Activated B cell treated with CpG ODN at 0.5 μM for 24 hours (primary cell): ENCODE data around the gene TMEM138. TPM values are rescaled to one million over a fixed set of nuclear protein-coding genes. Genes with fewer than 3 reads are reported as not detected.

Experiments
- ATAC-seq: fragments of 200-7000 bp; cut with Tn5 transposase; one replicate; pipeline ENCODE4 v1.10.0; 2021; ENCODE audit warnings: low read depth, mild to moderate bottlenecking, moderate library complexity
- CTCF ChIA-PET: fragments of 350-600 bp; sonication (Branson Sonifier 250); formaldehyde crosslinking; loops from one replicate; lab custom pipeline; 2021; ENCODE audit warnings: antibody characterized with exemption; lab: Charles Lee
- POLR2A ChIA-PET: fragments of 350-600 bp; sonication (Branson Sonifier 250); formaldehyde crosslinking; loops from one replicate; lab custom pipeline; 2021; ENCODE audit warnings: antibody characterized with exemption; lab: Charles Lee
- DNase-seq: peaks from one replicate; pipeline ENCODE4 v3.0.0; 2022
- H3K27ac Mint-ChIP-seq: one replicate; pipeline ENCODE4 v1.8.0; 2020; ENCODE audit warnings: mixed read lengths
- H3K27me3 Mint-ChIP-seq: one replicate; pipeline ENCODE4 v1.8.0; 2021; ENCODE audit warnings: mixed read lengths
- H3K36me3 Mint-ChIP-seq: one replicate; pipeline ENCODE4 v1.8.0; 2021; ENCODE audit warnings: low read depth, mixed read lengths
- H3K4me1 Mint-ChIP-seq: one replicate; pipeline ENCODE4 v1.8.0; 2021; ENCODE audit warnings: mixed read lengths
- H3K4me3 Mint-ChIP-seq: one replicate; pipeline ENCODE4 v1.8.0; 2020; ENCODE audit warnings: mild to moderate bottlenecking, mixed read lengths
- H3K9me3 Mint-ChIP-seq: one replicate; pipeline ENCODE4 v1.8.0; 2020; ENCODE audit warnings: mixed read lengths
- CTCF ChIP-seq: fragments of 200-600 bp; IDR thresholded peaks from one replicate; pipeline ENCODE4 v1.8.0; 2022; ENCODE audit warnings: antibody characterized with exemption, mild to moderate bottlenecking
- intact Hi-C: fragments of 100-400 bp; cut with micrococcal nuclease; formaldehyde crosslinking; loops from one replicate; pipeline ENCODE4 v1.15.1; 2024
- total RNA-seq: library from RNA; stranded (reverse); gene quantifications from 2 replicates; pipeline ENCODE4 v1.2.3, GENCODE V29; 2022

TMEM138 gene
- total RNA-seq, 1 donor from 2014 or later = 81.2 TPM

- no peak overlapping the region for H3K27ac Mint-ChIP-seq
- peaks cover 83% of the 10 kb centered on the region for H3K36me3 Mint-ChIP-seq
- no peak for DNase-seq
- no peak for ATAC-seq
- no peaks in the 10 kb centered on the region for H3K27me3 Mint-ChIP-seq
- H3K9me3 Mint-ChIP-seq = no peaks in the 10 kb centered on the region
- ChIA-PET CTCF (interaction anchor here (4.1 to 9.0 kb wide), 2 partner anchors 20 to 28 kb away, joined by 52 to 126 read pairs; partner anchors contain the start of genes DDB1 and TKFC), POLR2A (interaction anchor here (1.4 to 8.7 kb wide), 7 partner anchors 8 to 65 kb away, joined by 6 to 224 read pairs (median 50); partner anchors contain the start of genes CPSF7, DDB1, SDHAF2 and TKFC)
- TF ChIP-seq CTCF = no peak
- intact Hi-C loops = no loop called here
- peaks cover 36% of the 10 kb centered on the region for H3K4me1 Mint-ChIP-seq
- peak overlapping the region; percentile 100 for H3K4me3 Mint-ChIP-seq
Measured at GRCh38 chr11:61364012-61364675, 2.0 kb downstream of the TMEM138 start.

- Mint-ChIP-seq H3K27ac (no peak overlapping the region), H3K4me3 (no peak overlapping the region), H3K27me3 (no peaks in the 10 kb centered on the region), H3K4me1 (peaks cover 19% of the 10 kb centered on the region), H3K36me3 (peaks cover 78% of the 10 kb centered on the region), H3K9me3 (no peaks in the 10 kb centered on the region)
- CTCF ChIA-PET = interaction anchor here (1.0 to 3.1 kb wide), 2 partner anchors 17 to 31 kb away, joined by 3 to 17 read pairs; no protein-coding TSS in a partner anchor
- ATAC-seq = no peak
- DNase-seq = no peak
- TF ChIP-seq CTCF = no peak
- intact Hi-C loops = no loop called here
- POLR2A ChIA-PET = interaction anchor here (2.0 kb wide), 1 partner anchor 10 kb away, joined by 11 read pairs; no protein-coding TSS in a partner anchor
Measured at GRCh38 chr11:61367406-61367805, 5.2 kb downstream of the TMEM138 start.

- Mint-ChIP-seq H3K27me3 (no peaks in the 10 kb centered on the region), H3K36me3 (peaks cover 71% of the 10 kb centered on the region), H3K4me3 (no peak overlapping the region), H3K4me1 (peaks cover 7% of the 10 kb centered on the region), H3K27ac (no peak overlapping the region), H3K9me3 (no peaks in the 10 kb centered on the region)
- CTCF ChIA-PET = interaction anchor here (1.4 to 3.2 kb wide), 3 partner anchors 16 to 32 kb away, joined by 3 to 19 read pairs (median 11); partner anchors contain the start of gene TMEM216
- TF ChIP-seq CTCF = no peak
- DNase-seq = no peak
- POLR2A ChIA-PET = interaction anchor here (0.9 to 1.8 kb wide), 4 partner anchors 12 to 35 kb away, joined by 3 to 5 read pairs (median 4); partner anchors contain the start of genes DDB1 and TKFC
- no peak for ATAC-seq
- intact Hi-C loops = no loop called here
Measured at GRCh38 chr11:61368646-61369045, 6.5 kb downstream of the TMEM138 start.

- CTCF ChIA-PET = interaction anchor here (1.4 to 3.2 kb wide), 5 partner anchors 7 to 33 kb away, joined by 3 to 19 read pairs (median 9); partner anchors contain the start of genes TMEM138 and TMEM216
- POLR2A ChIA-PET = interaction anchor here (0.9 to 1.8 kb wide), 4 partner anchors 13 to 36 kb away, joined by 3 to 5 read pairs (median 4); partner anchors contain the start of genes DDB1 and TKFC
- Mint-ChIP-seq H3K27me3 (no peaks in the 10 kb centered on the region), H3K36me3 (peaks cover 61% of the 10 kb centered on the region), H3K9me3 (no peaks in the 10 kb centered on the region), H3K4me3 (no peak overlapping the region), H3K27ac (no peak overlapping the region), H3K4me1 (peaks cover 3% of the 10 kb centered on the region)
- TF ChIP-seq CTCF = no peak
- intact Hi-C loops = no loop called here
- DNase-seq = no peak
- ATAC-seq = no peak
Measured at GRCh38 chr11:61369372-61370348, 7.5 kb downstream of the TMEM138 start.
